Left lobe of liver (tissue), 2 donors: ENCODE results near the gene PSMC4. TPM values are rescaled to one million over a fixed set of nuclear protein-coding genes. Genes with fewer than 3 reads are reported as not detected.
A peak's percentile ranks its signal among the peaks of the same experiment; 100 is the strongest.

Source experiments
- ATAC-seq: fragments of 200-7000 bp; cut with Tn5 transposase; one replicate; pipeline ENCODE4 v1.9.1; 2020; ENCODE audit warnings: mild to moderate bottlenecking, moderate library complexity
- DNase-seq: peaks from one replicate; pipeline ENCODE4 v3.0.0-alpha.2; 2020; ENCODE audit warnings: low spot score
- total RNA-seq: library from RNA; stranded (reverse); gene quantifications from one replicate; pipeline ENCODE4 v1.2.1, GENCODE V29; 2021
- donor health status: DM: no; HTN: no; CAD: no; lungs with moderate emphysema.
- donor health status: DM: no; HTN: yes; CAD: no.

Gene PSMC4
- total RNA-seq = 47.9 TPM

DNA sequence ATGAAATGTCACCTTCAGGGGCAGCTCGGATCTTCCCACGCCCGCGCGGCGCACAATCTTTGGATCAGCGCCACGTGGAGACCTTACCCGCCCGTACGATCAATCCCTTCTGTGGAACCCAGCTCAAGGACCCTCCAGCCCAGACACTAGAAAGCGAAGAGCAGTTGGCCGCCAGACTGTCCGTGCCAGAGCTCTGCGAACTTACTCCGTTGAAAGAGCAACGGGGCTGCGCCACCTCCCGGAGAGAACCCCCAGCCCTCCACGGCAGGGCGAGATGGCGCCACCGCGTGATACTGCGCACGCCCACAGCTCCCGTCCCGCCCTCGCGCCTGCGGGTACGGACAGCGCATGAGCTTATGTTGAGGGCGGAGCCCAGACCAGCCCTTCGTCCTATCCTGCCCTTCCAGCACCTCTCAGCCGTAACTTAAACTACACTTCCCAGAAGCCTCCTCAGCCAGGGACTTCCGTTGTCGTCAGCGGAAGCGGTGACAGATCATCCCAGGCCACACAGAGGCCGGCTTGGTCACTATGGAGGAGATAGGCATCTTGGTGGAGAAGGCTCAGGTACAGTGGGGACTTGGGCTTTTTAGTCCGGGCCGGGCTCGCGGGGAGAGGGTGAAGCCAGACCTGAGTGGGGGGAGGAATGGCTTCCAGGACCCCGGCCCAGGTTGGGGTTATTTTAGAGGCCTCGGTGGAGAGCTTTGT lies at the start of gene PSMC4:
Gene PSMC4 (plus strand): TSS at position 491 of the 705 bp plus-strand sequence. CDS start 38 bp downstream, at position 529.
- ATAC-seq (peak; percentile 97), DNase-seq (peak; percentile 99)

- DNase-seq (no peak), ATAC-seq (no peak)
Observed at GRCh38 chr19:39923862-39924261, 47.1 kb upstream of the PSMC4 start.

GRCh38 chr19:39924389-39924788 lies 46.6 kb upstream of the PSMC4 start:
- peak; percentile 35 for DNase-seq
- ATAC-seq = no peak

- ATAC-seq (no peak), DNase-seq (peak; percentile 16)
Observed at GRCh38 chr19:39924952-39925351, 46.0 kb upstream of the PSMC4 start.

GRCh38 chr19:39926170-39926760 lies 44.7 kb upstream of the PSMC4 start:
- no peak for ATAC-seq
- peak; percentile 6 for DNase-seq

GRCh38 chr19:39927076-39927475 lies 43.9 kb upstream of the PSMC4 start:
- ATAC-seq (no peak), DNase-seq (peak; percentile 33)

GRCh38 chr19:39927524-39928356 lies 43.2 kb upstream of the PSMC4 start:
- DNase-seq (peak; percentile 39), ATAC-seq (no peak)

DNA sequence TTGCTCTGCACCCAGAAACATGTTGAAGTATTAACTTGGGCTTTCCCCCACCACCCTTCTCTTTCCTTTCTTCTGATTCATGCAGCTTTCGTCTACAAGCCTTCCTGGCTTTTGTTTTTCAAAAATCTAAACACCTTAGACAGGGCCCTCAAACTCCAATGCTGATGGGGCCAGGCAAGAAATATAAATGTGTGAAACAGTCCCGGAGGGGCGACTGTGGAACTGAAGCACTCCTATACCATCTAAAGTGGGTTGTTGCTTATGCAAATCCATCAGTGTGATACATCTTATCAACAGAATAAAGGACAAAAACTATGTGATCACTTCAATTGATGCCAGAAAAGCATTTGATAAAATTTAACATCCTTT lies 42.6 kb upstream of the PSMC4 start:
- DNase-seq (no peak), ATAC-seq (no peak)

DNA sequence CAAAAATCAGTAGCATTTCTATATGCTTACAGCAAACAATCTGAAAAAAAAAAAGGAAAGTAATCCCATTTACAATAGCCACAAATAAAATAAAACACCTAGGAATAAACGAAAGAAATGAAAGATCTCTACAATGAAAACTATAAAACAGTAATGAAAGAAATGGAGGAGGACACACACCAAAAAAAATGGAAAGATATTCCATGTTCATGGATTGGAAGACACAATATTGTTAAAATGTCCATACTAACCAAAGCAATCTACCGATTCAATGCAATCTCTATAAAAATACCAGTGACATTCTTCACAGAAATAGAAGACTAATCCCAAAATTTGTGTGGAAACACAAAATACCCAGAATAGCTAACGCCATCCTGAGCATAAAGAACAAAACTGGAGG lies 41.2 kb upstream of the PSMC4 start:
- ATAC-seq = no peak
- DNase-seq = no peak

GRCh38 chr19:39934584-39935363 lies 36.2 kb upstream of the PSMC4 start, which contains the start of gene FCGBP:
Gene FCGBP, minus strand, starts transcription at chr19:39934634.
- no peak for ATAC-seq
- DNase-seq = peak; percentile 31

DNA sequence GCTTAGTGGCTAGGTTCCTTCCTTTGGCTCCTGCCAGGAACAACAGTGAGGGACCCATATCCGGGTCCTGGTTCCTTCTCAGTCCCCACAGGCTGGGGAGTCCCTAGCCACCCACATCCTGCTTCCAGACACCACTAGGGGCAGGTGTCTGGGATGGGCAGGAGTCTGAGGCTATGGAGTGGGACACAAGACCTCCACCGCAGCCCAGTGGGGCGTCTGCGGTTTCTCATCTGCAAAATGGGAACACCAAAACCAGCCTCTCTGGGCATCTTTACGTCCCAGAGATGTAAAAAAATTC lies 35.7 kb upstream of the PSMC4 start:
- ATAC-seq (no peak), DNase-seq (no peak)

DNA sequence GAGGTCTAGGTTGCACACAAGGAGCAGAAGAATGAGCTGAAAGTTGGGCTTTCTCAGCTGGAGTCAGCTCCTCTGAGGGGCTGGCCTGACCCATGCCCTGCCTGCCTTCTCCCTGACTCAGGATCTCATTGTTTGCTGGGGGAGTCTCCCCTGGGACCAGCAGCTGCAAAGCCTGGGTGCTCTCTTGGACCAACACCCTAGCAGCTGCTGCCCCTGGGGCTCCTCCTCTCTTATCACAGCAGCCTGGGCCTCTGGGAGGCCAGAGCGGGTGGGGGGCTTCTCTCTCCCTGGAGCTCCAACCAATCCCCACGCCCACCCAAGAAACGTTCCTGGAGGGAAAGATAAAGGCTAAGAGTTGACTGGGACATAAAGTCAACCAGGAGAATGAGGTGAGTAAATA lies 34.9 kb upstream of the PSMC4 start:
- DNase-seq = peak; percentile 12
- no peak for ATAC-seq

DNA sequence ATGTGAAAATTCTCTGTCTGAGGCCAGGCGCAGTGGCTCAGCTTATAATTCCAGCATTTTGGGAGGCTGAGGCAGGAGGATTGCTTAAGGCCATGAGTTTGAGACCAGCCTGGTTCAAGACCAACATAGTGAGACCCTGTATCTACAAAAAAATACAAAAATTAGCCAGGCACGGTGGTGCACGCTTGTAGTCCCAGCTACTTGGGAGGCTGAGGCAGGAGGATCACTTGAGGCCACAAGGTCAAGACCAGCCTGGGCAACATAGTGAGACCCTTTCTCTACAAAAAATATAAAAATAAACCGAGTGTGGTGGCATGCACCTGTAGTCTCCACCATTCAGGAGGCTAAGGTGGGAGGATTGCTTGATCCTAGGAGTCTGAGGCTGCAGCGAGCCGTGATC lies 34.3 kb upstream of the PSMC4 start:
- ATAC-seq (no peak), DNase-seq (no peak)

DNA sequence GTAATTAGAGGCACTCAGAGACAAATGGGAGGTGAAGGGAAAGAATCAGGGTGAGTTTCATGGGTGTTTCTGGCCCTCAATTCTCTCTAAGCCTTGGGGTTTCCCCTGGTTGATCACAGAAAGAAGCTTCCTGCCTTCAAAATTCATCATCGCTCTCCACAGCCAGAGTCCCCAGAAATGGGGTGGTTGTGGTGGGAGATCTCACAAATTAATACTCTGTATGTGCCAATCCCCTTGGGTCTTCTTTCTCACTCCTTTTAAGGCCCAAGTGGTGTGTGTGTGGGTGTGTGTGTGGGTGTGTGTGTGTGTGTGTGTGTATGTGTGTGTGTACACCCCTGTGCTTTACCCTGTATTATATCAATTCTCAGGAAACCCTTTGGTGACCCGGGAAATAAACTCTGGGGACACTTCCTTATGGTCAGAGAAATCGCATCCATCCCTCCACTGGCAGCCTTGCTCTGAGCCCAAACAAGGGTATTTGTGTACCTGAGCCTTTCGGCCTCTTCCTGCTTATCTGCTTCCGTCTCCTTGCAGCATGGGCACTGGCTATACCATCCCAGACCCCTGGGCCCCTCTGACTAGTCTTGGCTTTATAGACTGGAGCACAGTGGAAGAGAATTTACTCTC lies 33.8 kb upstream of the PSMC4 start:
- no peak for ATAC-seq

DNA sequence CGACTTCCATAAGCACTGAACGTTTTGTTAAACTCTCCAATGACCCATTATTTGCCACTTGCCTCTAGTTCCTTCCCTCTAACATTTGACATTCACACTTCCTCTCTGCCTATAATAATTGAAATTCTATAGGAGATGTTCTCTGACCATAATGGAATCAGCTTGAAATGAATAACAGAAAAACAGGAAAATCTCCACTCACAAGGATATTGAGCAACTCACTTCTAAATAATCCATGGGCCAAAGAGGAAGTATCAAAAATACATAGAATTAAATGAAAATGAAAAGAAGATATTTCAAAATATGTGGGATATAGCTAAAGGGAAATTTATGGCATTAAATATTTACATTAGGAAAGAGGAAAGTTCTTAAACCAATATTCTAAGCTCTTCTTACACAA lies 33.2 kb upstream of the PSMC4 start:
- ATAC-seq = no peak
- no peak for DNase-seq

More for the DNA sequence above, 33.8 kb upstream of the PSMC4 start:
- DNase-seq = peak; percentile 6

DNA sequence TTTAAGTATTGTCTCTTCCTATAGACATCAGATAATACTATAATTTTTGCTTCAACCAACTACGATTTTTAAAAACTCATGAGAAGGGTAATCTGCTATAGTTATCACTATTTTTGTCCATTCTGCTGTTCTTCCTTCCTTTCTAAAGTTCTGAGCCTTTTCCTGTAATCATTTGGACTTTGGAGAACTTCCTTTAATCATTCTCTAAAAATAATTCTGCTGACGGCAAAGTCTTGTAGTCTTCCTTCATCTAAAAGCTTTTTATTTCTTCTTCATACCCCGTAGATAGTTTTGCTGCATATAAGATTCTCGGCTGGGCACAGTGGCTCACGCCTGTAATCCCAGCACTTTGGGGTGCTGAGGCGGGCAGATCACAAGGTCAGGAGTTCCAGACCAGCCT lies 31.4 kb upstream of the PSMC4 start:
- ATAC-seq = no peak
- no peak for DNase-seq

DNA sequence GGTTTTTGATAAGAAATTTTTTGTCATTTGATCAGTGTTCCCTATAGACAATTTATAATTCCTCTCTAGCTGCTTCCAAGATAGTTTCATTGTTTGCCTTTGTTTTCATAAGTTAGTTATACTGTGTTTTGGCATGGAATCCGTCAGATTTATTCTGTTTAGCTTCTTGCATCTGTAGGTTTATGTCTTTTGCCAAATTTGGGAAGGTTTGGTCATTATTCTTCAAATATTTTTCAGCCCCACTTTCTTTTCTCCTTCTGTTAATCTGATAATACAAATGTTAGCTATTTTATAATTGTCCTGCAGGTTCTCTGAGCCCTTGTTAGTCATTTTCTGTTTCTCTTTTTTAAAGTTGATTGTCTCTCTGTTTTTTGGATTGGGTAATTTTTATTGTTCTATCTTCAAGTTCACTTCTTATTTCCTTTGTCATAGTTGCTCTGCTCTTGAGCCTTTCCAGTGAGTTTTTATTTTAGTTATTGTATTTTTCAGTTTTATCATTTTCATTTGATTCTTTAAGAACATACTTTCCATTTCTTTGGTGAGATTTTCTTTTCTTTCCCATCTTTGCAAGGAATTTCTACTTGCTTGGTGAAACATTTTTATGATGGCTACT lies 30.6 kb upstream of the PSMC4 start:
- no peak for DNase-seq
- ATAC-seq = no peak

DNA sequence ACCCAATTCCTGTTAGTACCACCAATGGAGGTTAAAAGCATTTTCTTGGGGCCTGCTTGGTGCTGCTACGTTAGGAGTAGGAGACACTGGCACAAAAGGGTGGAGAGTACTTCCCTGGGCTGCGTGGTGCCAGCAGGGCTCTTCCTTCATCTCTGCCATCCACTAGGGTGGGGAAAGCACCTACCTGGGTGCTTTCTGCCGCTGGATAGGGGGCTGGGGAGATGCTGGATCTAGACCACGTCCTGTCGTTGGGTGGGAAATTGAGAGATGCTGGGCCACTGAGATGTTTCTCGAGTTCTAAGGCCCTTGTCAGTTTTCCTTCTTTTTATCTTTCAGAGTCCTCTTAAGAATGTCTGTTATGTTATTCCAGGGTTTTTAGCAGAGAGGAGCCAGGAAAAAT lies 29.8 kb upstream of the PSMC4 start:
- ATAC-seq (no peak), DNase-seq (peak; percentile 30)

DNA sequence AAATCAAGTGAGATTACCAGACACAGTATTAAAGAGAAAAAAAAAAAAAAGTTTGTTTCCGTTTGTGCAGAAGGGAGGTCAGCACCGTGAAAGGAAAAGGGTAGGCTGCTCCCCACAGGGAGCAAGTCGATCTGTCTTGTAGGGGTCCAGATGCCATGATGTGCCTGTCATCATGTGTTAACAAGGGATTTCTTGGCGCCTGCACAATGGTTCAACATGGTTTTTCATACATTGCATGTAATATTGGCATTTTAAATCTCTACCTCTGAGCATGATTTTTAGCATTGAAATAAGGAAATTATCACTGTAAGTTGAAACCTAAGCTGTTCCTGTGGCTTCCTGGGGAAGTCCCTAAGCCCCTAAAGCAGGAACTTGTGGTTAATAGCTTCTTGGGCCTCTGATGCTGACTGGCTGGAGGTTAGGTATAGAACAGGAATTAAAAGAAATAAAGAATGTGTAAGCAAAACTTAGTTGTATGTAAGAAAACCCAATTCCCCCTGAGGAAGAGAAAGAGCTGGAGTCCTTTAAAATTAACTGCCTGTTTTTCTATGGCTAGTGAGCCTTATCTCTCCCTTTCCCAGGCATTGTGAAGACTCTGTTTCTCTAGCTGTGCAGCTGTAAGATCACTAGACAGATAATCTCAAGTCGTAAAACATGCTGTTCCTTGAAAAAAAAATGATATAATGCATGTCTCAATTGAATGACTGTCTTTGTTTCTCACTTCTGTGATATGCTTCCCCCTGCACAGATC lies 29.2 kb upstream of the PSMC4 start:
- ATAC-seq = peak; percentile 36
- DNase-seq = peak; percentile 33

GRCh38 chr19:39942366-39942730 lies 28.6 kb upstream of the PSMC4 start:
- no peak for ATAC-seq
- peak; percentile 6 for DNase-seq
